Neuron (in vitro differentiated cells): ENCODE data around the gene GNPTG.

Source experiments
- H2AFZ ChIP-seq: one replicate; pipeline ENCODE4 v1.6.1; 2013; ENCODE audit warnings: low read depth, mild to moderate bottlenecking, inconsistent platforms, low read length, moderate library complexity
- H3K27me3 ChIP-seq: one replicate; pipeline ENCODE4 v1.6.1; 2013; ENCODE audit warnings: low read length; ENCODE audit not compliant: insufficient read depth
- H3K36me3 ChIP-seq: one replicate; pipeline ENCODE4 v1.6.1; 2013; ENCODE audit warnings: low read length; ENCODE audit not compliant: insufficient read depth
- H3K4me1 ChIP-seq: one replicate; pipeline ENCODE4 v1.6.1; 2013; ENCODE audit warnings: low read length; ENCODE audit not compliant: insufficient read depth
- H3K4me3 ChIP-seq: 2 replicates; pipeline ENCODE4 v1.5.1; 2013; ENCODE audit warnings: mild to moderate bottlenecking, low read length, moderate library complexity
- H3K9me3 ChIP-seq: one replicate; pipeline ENCODE4 v1.6.1; 2013; ENCODE audit warnings: low read length

The GNPTG gene

GRCh38 chr16:1342526-1343427 lies 9.0 kb upstream of the GNPTG start:
- Histone ChIP-seq H2AFZ (no peak overlapping the region), H3K4me1 (peaks cover 4% of the 10 kb centered on the region), H3K4me3 (no peak overlapping the region), H3K36me3 (peaks cover 15% of the 10 kb centered on the region), H3K27me3 (no peaks in the 10 kb centered on the region), H3K9me3 (no peaks in the 10 kb centered on the region)

- Histone ChIP-seq H2AFZ (no peak overlapping the region), H3K36me3 (peaks cover 20% of the 10 kb centered on the region), H3K4me1 (no peaks in the 10 kb centered on the region), H3K4me3 (no peak overlapping the region), H3K27me3 (no peaks in the 10 kb centered on the region), H3K9me3 (no peaks in the 10 kb centered on the region)
Observed at GRCh38 chr16:1343428-1344242, 8.1 kb upstream of the GNPTG start.

- H3K4me3 ChIP-seq = no peak overlapping the region
- no peaks in the 10 kb centered on the region for H3K9me3 ChIP-seq
- H2AFZ ChIP-seq = no peak overlapping the region
- H3K36me3 ChIP-seq = peaks cover 28% of the 10 kb centered on the region
- no peaks in the 10 kb centered on the region for H3K27me3 ChIP-seq
- H3K4me1 ChIP-seq = no peaks in the 10 kb centered on the region
Observed at GRCh38 chr16:1344499-1344898, 7.2 kb upstream of the GNPTG start.

GRCh38 chr16:1345087-1345486 lies 6.6 kb upstream of the GNPTG start:
- Histone ChIP-seq H3K27me3 (no peaks in the 10 kb centered on the region), H3K4me1 (no peaks in the 10 kb centered on the region), H3K36me3 (peaks cover 33% of the 10 kb centered on the region), H2AFZ (no peak overlapping the region), H3K4me3 (no peak overlapping the region), H3K9me3 (no peaks in the 10 kb centered on the region)

- peaks cover 38% of the 10 kb centered on the region for H3K36me3 ChIP-seq
- peaks cover 6% of the 10 kb centered on the region for H3K4me1 ChIP-seq
- no peak overlapping the region for H2AFZ ChIP-seq
- H3K4me3 ChIP-seq = no peak overlapping the region
- H3K27me3 ChIP-seq = no peaks in the 10 kb centered on the region
- H3K9me3 ChIP-seq = no peaks in the 10 kb centered on the region
Observed at GRCh38 chr16:1345651-1346421, 5.9 kb upstream of the GNPTG start.

GRCh38 chr16:1346422-1347285 lies 5.1 kb upstream of the GNPTG start:
- Histone ChIP-seq H3K4me1 (peaks cover 10% of the 10 kb centered on the region), H3K4me3 (no peak overlapping the region), H3K9me3 (no peaks in the 10 kb centered on the region), H2AFZ (no peak overlapping the region), H3K27me3 (no peaks in the 10 kb centered on the region), H3K36me3 (peaks cover 31% of the 10 kb centered on the region)

- no peaks in the 10 kb centered on the region for H3K27me3 ChIP-seq
- H3K36me3 ChIP-seq = peaks cover 27% of the 10 kb centered on the region
- no peak overlapping the region for H3K4me3 ChIP-seq
- H2AFZ ChIP-seq = no peak overlapping the region
- H3K9me3 ChIP-seq = no peaks in the 10 kb centered on the region
- peaks cover 11% of the 10 kb centered on the region for H3K4me1 ChIP-seq
Observed at GRCh38 chr16:1347286-1347855, 4.4 kb upstream of the GNPTG start.

GRCh38 chr16:1347962-1348361 lies 3.8 kb upstream of the GNPTG start:
- no peaks in the 10 kb centered on the region for H3K9me3 ChIP-seq
- H3K36me3 ChIP-seq = peaks cover 27% of the 10 kb centered on the region
- H3K27me3 ChIP-seq = no peaks in the 10 kb centered on the region
- peaks cover 15% of the 10 kb centered on the region for H3K4me1 ChIP-seq
- H3K4me3 ChIP-seq = no peak overlapping the region
- H2AFZ ChIP-seq = no peak overlapping the region

GRCh38 chr16:1348441-1348840 lies 3.3 kb upstream of the GNPTG start:
- no peak overlapping the region for H3K4me3 ChIP-seq
- no peaks in the 10 kb centered on the region for H3K9me3 ChIP-seq
- peaks cover 27% of the 10 kb centered on the region for H3K36me3 ChIP-seq
- H3K4me1 ChIP-seq = peaks cover 18% of the 10 kb centered on the region
- no peak overlapping the region for H2AFZ ChIP-seq
- H3K27me3 ChIP-seq = no peaks in the 10 kb centered on the region

- Histone ChIP-seq H3K27me3 (no peaks in the 10 kb centered on the region), H3K4me3 (no peak overlapping the region), H3K4me1 (peaks cover 18% of the 10 kb centered on the region), H2AFZ (no peak overlapping the region), H3K9me3 (no peaks in the 10 kb centered on the region), H3K36me3 (peaks cover 27% of the 10 kb centered on the region)
Observed at GRCh38 chr16:1348926-1349325, 2.8 kb upstream of the GNPTG start.

GRCh38 chr16:1349351-1349750 lies 2.4 kb upstream of the GNPTG start:
- Histone ChIP-seq H3K9me3 (no peaks in the 10 kb centered on the region), H3K4me3 (no peak overlapping the region), H3K27me3 (no peaks in the 10 kb centered on the region), H3K36me3 (peaks cover 27% of the 10 kb centered on the region), H2AFZ (no peak overlapping the region), H3K4me1 (peaks cover 18% of the 10 kb centered on the region)

GRCh38 chr16:1349951-1350350 lies 1.8 kb upstream of the GNPTG start:
- Histone ChIP-seq H3K4me1 (peaks cover 18% of the 10 kb centered on the region), H2AFZ (no peak overlapping the region), H3K9me3 (no peaks in the 10 kb centered on the region), H3K27me3 (no peaks in the 10 kb centered on the region), H3K36me3 (peaks cover 27% of the 10 kb centered on the region), H3K4me3 (no peak overlapping the region)
